GM19463 (cell line): ENCODE data around the gene MC3R.
"Not testable (repeated sequence)": the region's sequence is repeated elsewhere in the genome, so short reads cannot be mapped to it uniquely, and the experiment has no call there.

Experiments used
- ATAC-seq: cut with Tn5 transposase; IDR thresholded peaks from one replicate; pipeline ENCODE4 v1.9.1; 2021; ENCODE audit warnings: mild to moderate bottlenecking, moderate library complexity; ENCODE audit not compliant: unreplicated experiment

Gene MC3R

GRCh38 chr20:56247954-56248782, at the start of gene MC3R:
TSS of gene MC3R (plus strand) at chr20:56248732. CDS start at chr20:56248844, 112 bp downstream.
- peak; percentile 70 for ATAC-seq

GRCh38 chr20:56200456-56200855, 48.1 kb upstream of the MC3R start:
- no peak for ATAC-seq

GRCh38 chr20:56202493-56203077, 45.9 kb upstream of the MC3R start:
- no peak for ATAC-seq

GRCh38 chr20:56204206-56204605, 44.3 kb upstream of the MC3R start:
- no peak for ATAC-seq

- no peak for ATAC-seq
Observed at GRCh38 chr20:56205346-56205745, 43.2 kb upstream of the MC3R start.

GRCh38 chr20:56207656-56208055, 40.9 kb upstream of the MC3R start:
- no peak for ATAC-seq

- ATAC-seq, result no peak
Observed at GRCh38 chr20:56208121-56208520, 40.4 kb upstream of the MC3R start.

GRCh38 chr20:56211051-56211450, 37.5 kb upstream of the MC3R start:
- ATAC-seq, result no peak

- no peak for ATAC-seq
Observed at GRCh38 chr20:56212091-56212490, 36.4 kb upstream of the MC3R start.

GRCh38 chr20:56213321-56213720, 35.2 kb upstream of the MC3R start:
- ATAC-seq, result no peak

- no peak for ATAC-seq
Observed at GRCh38 chr20:56215115-56215514, 33.4 kb upstream of the MC3R start.

- no peak for ATAC-seq
Observed at GRCh38 chr20:56217829-56218228, 30.7 kb upstream of the MC3R start.

- not testable (repeated sequence) for ATAC-seq
Observed at GRCh38 chr20:56221186-56221585, 27.3 kb upstream of the MC3R start.

- no peak for ATAC-seq
Observed at GRCh38 chr20:56222201-56222600, 26.3 kb upstream of the MC3R start.

- no peak for ATAC-seq
Observed at GRCh38 chr20:56222945-56223344, 25.6 kb upstream of the MC3R start.

- no peak for ATAC-seq
Observed at GRCh38 chr20:56223352-56223751, 25.2 kb upstream of the MC3R start.

- no peak for ATAC-seq
Observed at GRCh38 chr20:56228021-56228420, 20.5 kb upstream of the MC3R start.

- ATAC-seq, result no peak
Observed at GRCh38 chr20:56229812-56230211, 18.7 kb upstream of the MC3R start.

- no peak for ATAC-seq
Observed at GRCh38 chr20:56234110-56234509, 14.4 kb upstream of the MC3R start.

- no peak for ATAC-seq
Observed at GRCh38 chr20:56237335-56237734, 11.2 kb upstream of the MC3R start.

GRCh38 chr20:56244259-56244658, 4.3 kb upstream of the MC3R start:
- no peak for ATAC-seq

GRCh38 chr20:56245761-56246160, 2.8 kb upstream of the MC3R start:
- ATAC-seq, result no peak
